IMR-90 (cell line): ENCODE results near the gene HNRNPM.

ENCODE experiments used
- CEBPB ChIP-seq: IDR thresholded peaks from 2 replicates; pipeline ENCODE4 v1.6.1; 2012; ENCODE audit warnings: low read depth, low read length, improper control_type of control experiment
- CTCF ChIP-seq: conservative IDR thresholded peaks from 2 replicates; pipeline ENCODE4 v1.5.1; 2012; ENCODE audit warnings: mild to moderate bottlenecking, low read depth, low read length, improper control_type of control experiment
- FOS ChIP-seq: fragments of 150-350 bp; IDR thresholded peaks from 2 replicates; pipeline ENCODE4 v1.6.1; 2016; ENCODE audit warnings: low read depth, low read length
- MAZ ChIP-seq: IDR thresholded peaks from 2 replicates; pipeline ENCODE4 v1.6.1; 2012; ENCODE audit warnings: low read depth, mild to moderate bottlenecking, low read length, improper control_type of control experiment, moderate library complexity, borderline replicate concordance
- MXI1 ChIP-seq: IDR thresholded peaks from 2 replicates; pipeline ENCODE4 v1.6.1; 2012; ENCODE audit warnings: low read depth, mild to moderate bottlenecking, low read length, moderate library complexity, borderline replicate concordance
- POLR2A ChIP-seq: IDR thresholded peaks from 2 replicates; pipeline ENCODE4 v1.6.1; 2012; ENCODE audit warnings: mild to moderate bottlenecking, low read depth, low read length
- RAD21 ChIP-seq: IDR thresholded peaks from 2 replicates; pipeline ENCODE4 v1.6.1; 2012; ENCODE audit warnings: low read length, improper control_type of control experiment
- RFX5 ChIP-seq: IDR thresholded peaks from 2 replicates; pipeline ENCODE4 v1.8.0; 2012; ENCODE audit warnings: low read depth, mild to moderate bottlenecking, low read length, moderate library complexity
- SMC3 ChIP-seq: fragments of 150-350 bp; IDR thresholded peaks from 2 replicates; pipeline ENCODE4 v1.6.1; 2016; ENCODE audit warnings: low read depth, mild to moderate bottlenecking, antibody characterized with exemption, low read length, moderate library complexity

- TF ChIP-seq CTCF (no peak), FOS (no peak), RAD21 (no peak), RFX5 (no peak), SMC3 (no peak), CEBPB (no peak), MAZ (no peak), POLR2A (no peak), MXI1 (no peak)
Measured at GRCh38 chr19:8459095-8459494, 14.3 kb downstream of the HNRNPM start.
